ENCODE results near the gene RBM39. TPM values are rescaled to one million over a fixed set of nuclear protein-coding genes. Genes with fewer than 3 reads are reported as not detected.
A peak's percentile ranks its signal among the peaks of the same experiment; 100 is the strongest.

Gene RBM39
- total and polyA plus RNA-seq, 2 of the 13 experiments (the other 11 are each of a cell fraction or from before 2014, with no cell fraction given) = 788 to 920 TPM

DNA sequence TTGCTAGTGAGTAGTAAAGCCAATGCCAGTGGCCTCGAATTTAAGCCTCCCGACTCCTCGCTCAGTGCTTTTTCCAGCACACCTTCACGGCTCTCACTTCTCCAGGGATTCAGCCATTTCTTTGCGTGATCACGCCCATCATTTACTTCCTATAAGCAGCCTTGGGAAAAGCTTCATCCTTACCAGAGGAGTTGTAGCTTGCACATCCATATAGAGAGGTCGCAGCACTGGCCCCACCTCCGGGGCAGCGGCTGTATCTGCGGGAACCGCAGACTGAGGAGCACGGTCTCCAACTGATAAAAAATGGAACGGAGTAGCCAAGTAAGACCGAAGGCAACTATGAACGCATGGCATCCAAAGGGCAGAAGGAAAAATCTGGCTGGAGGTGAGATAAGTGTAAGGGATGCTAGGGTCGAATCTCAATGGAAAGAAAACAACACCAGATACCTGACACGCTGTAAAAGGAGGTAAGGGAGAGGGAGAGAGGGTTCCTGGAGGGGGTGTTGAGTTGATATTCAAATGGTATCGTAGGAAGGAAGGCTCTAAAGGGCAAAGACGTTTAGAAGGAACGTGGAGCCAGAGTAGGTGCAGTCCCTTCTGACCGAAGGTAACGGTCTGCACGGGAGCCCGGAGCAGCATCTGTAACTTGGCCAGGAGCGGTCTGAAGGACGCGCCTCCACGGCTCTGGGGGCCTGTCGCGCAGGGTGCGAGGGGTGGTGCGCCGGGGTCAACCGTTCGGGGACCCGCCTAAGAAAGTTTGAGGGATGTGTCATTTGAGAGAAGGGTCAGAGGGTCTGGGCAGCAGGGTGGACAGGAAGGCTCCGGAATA is 43.5 kb downstream of the RBM39 start (continued):
- TF ChIP-seq, protein P1, sequence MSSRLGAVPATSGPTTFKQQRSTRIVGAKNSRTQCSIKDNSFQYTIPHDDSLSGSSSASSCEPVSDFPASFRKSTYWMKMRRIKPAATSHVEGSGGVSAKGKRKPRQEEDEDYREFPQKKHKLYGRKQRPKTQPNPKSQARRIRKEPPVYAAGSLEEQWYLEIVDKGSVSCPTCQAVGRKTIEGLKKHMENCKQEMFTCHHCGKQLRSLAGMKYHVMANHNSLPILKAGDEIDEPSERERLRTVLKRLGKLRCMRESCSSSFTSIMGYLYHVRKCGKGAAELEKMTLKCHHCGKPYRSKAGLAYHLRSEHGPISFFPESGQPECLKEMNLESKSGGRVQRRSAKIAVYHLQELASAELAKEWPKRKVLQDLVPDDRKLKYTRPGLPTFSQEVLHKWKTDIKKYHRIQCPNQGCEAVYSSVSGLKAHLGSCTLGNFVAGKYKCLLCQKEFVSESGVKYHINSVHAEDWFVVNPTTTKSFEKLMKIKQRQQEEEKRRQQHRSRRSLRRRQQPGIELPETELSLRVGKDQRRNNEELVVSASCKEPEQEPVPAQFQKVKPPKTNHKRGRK (CRISPR knock-in tag; IDR thresholded peaks at IDR 0.05) = peak; percentile 10; the same call in 1 of the 2 replicates
- TF ChIP-seq ZNF788 (CRISPR knock-in tag; IDR thresholded peaks at IDR 0.05; ENCODE audit: borderline replicate concordance) (peak; percentile 86), ZMYM3 (CRISPR knock-in tag; IDR thresholded peaks at IDR 0.05) (no peak), ZNF138 (CRISPR knock-in tag; IDR thresholded peaks at IDR 0.05; ENCODE audit: low read depth) (peak; percentile 63; the same call in 1 of the 2 replicates)
- TF ChIP-seq, protein P2, sequence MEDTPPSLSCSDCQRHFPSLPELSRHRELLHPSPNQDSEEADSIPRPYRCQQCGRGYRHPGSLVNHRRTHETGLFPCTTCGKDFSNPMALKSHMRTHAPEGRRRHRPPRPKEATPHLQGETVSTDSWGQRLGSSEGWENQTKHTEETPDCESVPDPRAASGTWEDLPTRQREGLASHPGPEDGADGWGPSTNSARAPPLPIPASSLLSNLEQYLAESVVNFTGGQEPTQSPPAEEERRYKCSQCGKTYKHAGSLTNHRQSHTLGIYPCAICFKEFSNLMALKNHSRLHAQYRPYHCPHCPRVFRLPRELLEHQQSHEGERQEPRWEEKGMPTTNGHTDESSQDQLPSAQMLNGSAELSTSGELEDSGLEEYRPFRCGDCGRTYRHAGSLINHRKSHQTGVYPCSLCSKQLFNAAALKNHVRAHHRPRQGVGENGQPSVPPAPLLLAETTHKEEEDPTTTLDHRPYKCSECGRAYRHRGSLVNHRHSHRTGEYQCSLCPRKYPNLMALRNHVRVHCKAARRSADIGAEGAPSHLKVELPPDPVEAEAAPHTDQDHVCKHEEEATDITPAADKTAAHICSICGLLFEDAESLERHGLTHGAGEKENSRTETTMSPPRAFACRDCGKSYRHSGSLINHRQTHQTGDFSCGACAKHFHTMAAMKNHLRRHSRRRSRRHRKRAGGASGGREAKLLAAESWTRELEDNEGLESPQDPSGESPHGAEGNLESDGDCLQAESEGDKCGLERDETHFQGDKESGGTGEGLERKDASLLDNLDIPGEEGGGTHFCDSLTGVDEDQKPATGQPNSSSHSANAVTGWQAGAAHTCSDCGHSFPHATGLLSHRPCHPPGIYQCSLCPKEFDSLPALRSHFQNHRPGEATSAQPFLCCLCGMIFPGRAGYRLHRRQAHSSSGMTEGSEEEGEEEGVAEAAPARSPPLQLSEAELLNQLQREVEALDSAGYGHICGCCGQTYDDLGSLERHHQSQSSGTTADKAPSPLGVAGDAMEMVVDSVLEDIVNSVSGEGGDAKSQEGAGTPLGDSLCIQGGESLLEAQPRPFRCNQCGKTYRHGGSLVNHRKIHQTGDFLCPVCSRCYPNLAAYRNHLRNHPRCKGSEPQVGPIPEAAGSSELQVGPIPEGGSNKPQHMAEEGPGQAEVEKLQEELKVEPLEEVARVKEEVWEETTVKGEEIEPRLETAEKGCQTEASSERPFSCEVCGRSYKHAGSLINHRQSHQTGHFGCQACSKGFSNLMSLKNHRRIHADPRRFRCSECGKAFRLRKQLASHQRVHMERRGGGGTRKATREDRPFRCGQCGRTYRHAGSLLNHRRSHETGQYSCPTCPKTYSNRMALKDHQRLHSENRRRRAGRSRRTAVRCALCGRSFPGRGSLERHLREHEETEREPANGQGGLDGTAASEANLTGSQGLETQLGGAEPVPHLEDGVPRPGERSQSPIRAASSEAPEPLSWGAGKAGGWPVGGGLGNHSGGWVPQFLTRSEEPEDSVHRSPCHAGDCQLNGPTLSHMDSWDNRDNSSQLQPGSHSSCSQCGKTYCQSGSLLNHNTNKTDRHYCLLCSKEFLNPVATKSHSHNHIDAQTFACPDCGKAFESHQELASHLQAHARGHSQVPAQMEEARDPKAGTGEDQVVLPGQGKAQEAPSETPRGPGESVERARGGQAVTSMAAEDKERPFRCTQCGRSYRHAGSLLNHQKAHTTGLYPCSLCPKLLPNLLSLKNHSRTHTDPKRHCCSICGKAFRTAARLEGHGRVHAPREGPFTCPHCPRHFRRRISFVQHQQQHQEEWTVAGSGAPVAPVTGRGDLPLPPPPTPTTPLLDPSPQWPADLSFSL (CRISPR knock-in tag; IDR thresholded peaks at IDR 0.05) = peak; percentile 51; the same call in 1 of the 2 replicates
- TF ChIP-seq, protein P3, sequence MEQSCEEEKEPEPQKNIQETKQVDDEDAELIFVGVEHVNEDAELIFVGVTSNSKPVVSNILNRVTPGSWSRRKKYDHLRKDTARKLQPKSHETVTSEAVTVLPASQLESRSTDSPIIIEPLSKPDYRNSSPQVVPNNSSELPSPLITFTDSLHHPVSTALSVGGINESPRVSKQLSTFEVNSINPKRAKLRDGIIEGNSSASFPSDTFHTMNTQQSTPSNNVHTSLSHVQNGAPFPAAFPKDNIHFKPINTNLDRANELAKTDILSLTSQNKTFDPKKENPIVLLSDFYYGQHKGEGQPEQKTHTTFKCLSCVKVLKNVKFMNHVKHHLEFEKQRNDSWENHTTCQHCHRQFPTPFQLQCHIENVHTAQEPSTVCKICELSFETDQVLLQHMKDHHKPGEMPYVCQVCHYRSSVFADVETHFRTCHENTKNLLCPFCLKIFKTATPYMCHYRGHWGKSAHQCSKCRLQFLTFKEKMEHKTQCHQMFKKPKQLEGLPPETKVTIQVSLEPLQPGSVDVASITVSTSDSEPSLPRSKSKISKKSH (CRISPR knock-in tag; IDR thresholded peaks at IDR 0.05; ENCODE audit: borderline replicate concordance) = no peak
- TF ChIP-seq, protein P4, sequence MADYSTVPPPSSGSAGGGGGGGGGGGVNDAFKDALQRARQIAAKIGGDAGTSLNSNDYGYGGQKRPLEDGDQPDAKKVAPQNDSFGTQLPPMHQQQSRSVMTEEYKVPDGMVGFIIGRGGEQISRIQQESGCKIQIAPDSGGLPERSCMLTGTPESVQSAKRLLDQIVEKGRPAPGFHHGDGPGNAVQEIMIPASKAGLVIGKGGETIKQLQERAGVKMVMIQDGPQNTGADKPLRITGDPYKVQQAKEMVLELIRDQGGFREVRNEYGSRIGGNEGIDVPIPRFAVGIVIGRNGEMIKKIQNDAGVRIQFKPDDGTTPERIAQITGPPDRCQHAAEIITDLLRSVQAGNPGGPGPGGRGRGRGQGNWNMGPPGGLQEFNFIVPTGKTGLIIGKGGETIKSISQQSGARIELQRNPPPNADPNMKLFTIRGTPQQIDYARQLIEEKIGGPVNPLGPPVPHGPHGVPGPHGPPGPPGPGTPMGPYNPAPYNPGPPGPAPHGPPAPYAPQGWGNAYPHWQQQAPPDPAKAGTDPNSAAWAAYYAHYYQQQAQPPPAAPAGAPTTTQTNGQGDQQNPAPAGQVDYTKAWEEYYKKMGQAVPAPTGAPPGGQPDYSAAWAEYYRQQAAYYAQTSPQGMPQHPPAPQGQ (CRISPR knock-in tag; IDR thresholded peaks at IDR 0.05; ENCODE audit: borderline replicate concordance) = peak; percentile 19; the same call in 1 of the 2 replicates
- TF ChIP-seq, protein P5, sequence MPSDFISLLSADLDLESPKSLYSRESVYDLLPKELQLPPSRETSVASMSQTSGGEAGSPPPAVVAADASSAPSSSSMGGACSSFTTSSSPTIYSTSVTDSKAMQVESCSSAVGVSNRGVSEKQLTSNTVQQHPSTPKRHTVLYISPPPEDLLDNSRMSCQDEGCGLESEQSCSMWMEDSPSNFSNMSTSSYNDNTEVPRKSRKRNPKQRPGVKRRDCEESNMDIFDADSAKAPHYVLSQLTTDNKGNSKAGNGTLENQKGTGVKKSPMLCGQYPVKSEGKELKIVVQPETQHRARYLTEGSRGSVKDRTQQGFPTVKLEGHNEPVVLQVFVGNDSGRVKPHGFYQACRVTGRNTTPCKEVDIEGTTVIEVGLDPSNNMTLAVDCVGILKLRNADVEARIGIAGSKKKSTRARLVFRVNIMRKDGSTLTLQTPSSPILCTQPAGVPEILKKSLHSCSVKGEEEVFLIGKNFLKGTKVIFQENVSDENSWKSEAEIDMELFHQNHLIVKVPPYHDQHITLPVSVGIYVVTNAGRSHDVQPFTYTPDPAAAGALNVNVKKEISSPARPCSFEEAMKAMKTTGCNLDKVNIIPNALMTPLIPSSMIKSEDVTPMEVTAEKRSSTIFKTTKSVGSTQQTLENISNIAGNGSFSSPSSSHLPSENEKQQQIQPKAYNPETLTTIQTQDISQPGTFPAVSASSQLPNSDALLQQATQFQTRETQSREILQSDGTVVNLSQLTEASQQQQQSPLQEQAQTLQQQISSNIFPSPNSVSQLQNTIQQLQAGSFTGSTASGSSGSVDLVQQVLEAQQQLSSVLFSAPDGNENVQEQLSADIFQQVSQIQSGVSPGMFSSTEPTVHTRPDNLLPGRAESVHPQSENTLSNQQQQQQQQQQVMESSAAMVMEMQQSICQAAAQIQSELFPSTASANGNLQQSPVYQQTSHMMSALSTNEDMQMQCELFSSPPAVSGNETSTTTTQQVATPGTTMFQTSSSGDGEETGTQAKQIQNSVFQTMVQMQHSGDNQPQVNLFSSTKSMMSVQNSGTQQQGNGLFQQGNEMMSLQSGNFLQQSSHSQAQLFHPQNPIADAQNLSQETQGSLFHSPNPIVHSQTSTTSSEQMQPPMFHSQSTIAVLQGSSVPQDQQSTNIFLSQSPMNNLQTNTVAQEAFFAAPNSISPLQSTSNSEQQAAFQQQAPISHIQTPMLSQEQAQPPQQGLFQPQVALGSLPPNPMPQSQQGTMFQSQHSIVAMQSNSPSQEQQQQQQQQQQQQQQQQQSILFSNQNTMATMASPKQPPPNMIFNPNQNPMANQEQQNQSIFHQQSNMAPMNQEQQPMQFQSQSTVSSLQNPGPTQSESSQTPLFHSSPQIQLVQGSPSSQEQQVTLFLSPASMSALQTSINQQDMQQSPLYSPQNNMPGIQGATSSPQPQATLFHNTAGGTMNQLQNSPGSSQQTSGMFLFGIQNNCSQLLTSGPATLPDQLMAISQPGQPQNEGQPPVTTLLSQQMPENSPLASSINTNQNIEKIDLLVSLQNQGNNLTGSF (CRISPR knock-in tag; IDR thresholded peaks at IDR 0.05) = 0 out of 2 replicates have a peak, but pooled peaks have one; percentile 36
